ENCODE data around the gene CPA5. TPM values are rescaled to one million over a fixed set of nuclear protein-coding genes. Genes with fewer than 3 reads are reported as not detected.

CPA5 gene
- 10 to 100 TPM; 11.5 to 46.7 TPM for total RNA-seq
- polyA plus RNA-seq (ENCODE audit: insufficient read depth, low read depth, low replicate concordance), result 59.4 TPM
- long read RNA-seq, donor 1, result 0 reads
- long read RNA-seq, donor 2, result 0 reads

DNA sequence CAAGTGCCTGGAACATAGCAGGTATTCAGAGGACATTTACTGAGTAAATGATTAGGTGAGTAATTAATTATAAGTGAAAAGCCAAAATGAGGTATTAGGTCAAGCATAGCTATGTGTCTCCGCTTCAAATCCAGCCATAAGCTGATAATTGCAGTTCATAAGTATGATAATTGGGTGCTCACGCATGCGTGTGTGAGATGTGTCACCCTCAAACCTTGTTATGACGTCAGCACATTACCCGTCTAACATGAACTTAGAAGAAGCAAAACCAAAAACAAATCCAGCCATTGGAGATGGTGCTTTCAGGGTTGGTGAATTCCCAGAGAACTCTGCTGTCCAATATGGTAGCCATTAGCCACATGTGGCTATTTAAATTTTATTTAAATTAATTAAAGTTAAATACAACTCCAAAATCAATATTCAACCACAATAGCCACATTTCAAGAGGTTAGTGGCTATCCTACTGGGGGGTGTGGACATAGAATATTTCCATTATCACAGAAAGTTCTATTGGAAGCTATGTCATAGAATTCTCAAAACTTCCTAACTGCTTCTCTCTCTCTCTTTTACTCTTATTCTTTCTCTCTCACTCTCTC lies at the start of gene CPA5:
CPA5 (plus strand) TSS at position 546 of the 596 bp plus-strand sequence. CDS start 1,670 bp downstream, outside the sequence.
- no peaks in the 10 kb centered on the region for H3K36me3 ChIP-seq (ENCODE audit: low read depth, missing control alignments)
- intact Hi-C loops (cut with DNase I; ENCODE audit: low total_unique reads), result no loop called here
- WGBS, 2 donors, result 88 to 92% methylated on average over 5 of the region's 5 CpGs
- no peaks in the 10 kb centered on the region for H3K27me3 ChIP-seq
- no peak within 1 kb of the TSS for H3K27ac ChIP-seq
- no peak for TF ChIP-seq POLR2A (IDR thresholded peaks at IDR 0.05)
- H3K4me3 ChIP-seq, result no peak within 1 kb of the TSS
- H3K9me3 ChIP-seq, result no peaks in the 10 kb centered on the region
- no peaks in the 10 kb centered on the region for H3K4me1 ChIP-seq
- DNase-seq, result no peak

DNA sequence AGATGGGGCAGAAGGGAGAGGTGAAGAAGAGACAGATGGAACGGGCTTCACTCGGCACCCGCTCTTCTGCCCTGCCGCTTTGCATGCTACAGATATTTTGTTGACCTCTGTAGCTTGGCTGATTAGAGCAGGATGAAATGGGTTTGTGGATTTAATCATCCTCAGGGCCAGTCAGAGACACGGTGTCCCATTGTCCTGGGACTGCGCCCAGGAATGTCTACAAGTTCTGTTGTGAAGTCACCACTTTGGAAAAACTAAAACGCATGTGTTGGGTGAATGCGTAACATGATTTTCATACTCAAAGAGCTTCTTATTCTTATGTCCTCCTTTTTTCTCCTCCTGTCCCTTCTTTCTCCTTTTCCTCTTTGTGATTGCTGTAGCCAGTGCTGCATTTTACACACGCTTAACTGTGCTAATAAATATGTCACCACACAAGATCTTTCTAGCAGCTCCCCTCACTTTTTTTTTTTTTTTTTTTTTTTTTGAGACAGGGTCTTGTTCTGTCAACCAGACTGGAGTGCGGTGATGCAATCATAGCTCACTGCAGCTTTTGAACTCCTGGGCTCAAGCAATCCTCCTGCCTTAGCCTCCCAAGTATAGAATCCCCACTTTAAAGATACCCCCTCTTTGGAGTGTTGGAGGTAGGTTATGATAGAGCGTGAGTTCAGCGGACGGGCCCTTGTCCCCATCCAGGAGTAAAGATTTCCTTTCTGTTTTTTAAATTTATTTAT lies 48.2 kb upstream of the CPA5 start:
- no peak overlapping the region for H3K4me3 ChIP-seq
- no peaks in the 10 kb centered on the region for H3K4me1 ChIP-seq
- H3K27ac ChIP-seq, result no peak overlapping the region
- intact Hi-C loops (cut with DNase I; ENCODE audit: low total_unique reads), result no loop called here
- H3K9me3 ChIP-seq, result no peaks in the 10 kb centered on the region
- H3K27me3 ChIP-seq, result no peaks in the 10 kb centered on the region
- TF ChIP-seq CTCF (IDR thresholded peaks at IDR 0.05) (no peak), POLR2A (IDR thresholded peaks at IDR 0.05) (no peak)
- DNase-seq, result no peak
- WGBS, 2 donors, result 76 to 81% methylated on average over 13 of the region's 13 CpGs
- no peaks in the 10 kb centered on the region for H3K36me3 ChIP-seq (ENCODE audit: low read depth, missing control alignments)

GRCh38 chr7:130297628-130298543 lies 46.7 kb upstream of the CPA5 start:
- DNase-seq, result no peak
- H3K4me1 ChIP-seq, result no peaks in the 10 kb centered on the region
- TF ChIP-seq POLR2A (IDR thresholded peaks at IDR 0.05), result no peak
- TF ChIP-seq CTCF (IDR thresholded peaks at IDR 0.05), result no peak
- no peaks in the 10 kb centered on the region for H3K9me3 ChIP-seq
- no peaks in the 10 kb centered on the region for H3K36me3 ChIP-seq (ENCODE audit: low read depth, missing control alignments)
- no peak overlapping the region for H3K27ac ChIP-seq
- H3K4me3 ChIP-seq, result no peak overlapping the region
- intact Hi-C loops (cut with DNase I; ENCODE audit: low total_unique reads), result no loop called here
- no peaks in the 10 kb centered on the region for H3K27me3 ChIP-seq
- 92 to 93% methylated on average over 18 to 20 of the region's 20 CpGs for WGBS, 2 donors

GRCh38 chr7:130298544-130299326 lies 45.9 kb upstream of the CPA5 start:
- Histone ChIP-seq H3K9me3 (no peaks in the 10 kb centered on the region), H3K27ac (no peak overlapping the region), H3K4me3 (no peak overlapping the region), H3K4me1 (no peaks in the 10 kb centered on the region), H3K36me3 (ENCODE audit: low read depth, missing control alignments) (no peaks in the 10 kb centered on the region), H3K27me3 (no peaks in the 10 kb centered on the region)
- TF ChIP-seq CTCF (IDR thresholded peaks at IDR 0.05) (no peak), POLR2A (IDR thresholded peaks at IDR 0.05) (no peak)
- no peak for DNase-seq
- WGBS, 2 donors, result 89 to 92% methylated on average over 5 of the region's 5 CpGs
- intact Hi-C loops (cut with DNase I; ENCODE audit: low total_unique reads), result no loop called here

Data from testis (tissue), 5 donors.